Adrenal gland (tissue), 12 donors: ENCODE measurements around the gene SMAD7. TPM values are rescaled to one million over a fixed set of nuclear protein-coding genes. Genes with fewer than 3 reads are reported as not detected.
"Not testable (repeated sequence)": the region's sequence is repeated elsewhere in the genome, so short reads cannot be mapped to it uniquely, and the experiment has no call there.

ENCODE experiments used
- DNase-seq, 7 donors: peaks; one replicate each; pipeline ENCODE4 v3.0.0-alpha.2; 2019 to 2020
- H3K27ac ChIP-seq, 5 donors: fragments of 200-600 bp; sonication (generic) in 4 of 5; 1 replicate in 3 of 5; 2 replicates in 2 of 5; pipeline versions ENCODE4 v1.5.1 to v1.8.0; 2016 to 2020; ENCODE audit warnings: mild to moderate bottlenecking in 1 of 5
- H3K27me3 ChIP-seq: fragments of 200-600 bp; 2 replicates; pipeline ENCODE4 v1.8.0; 2021
- H3K36me3 ChIP-seq, 2 donors: fragments of 200-600 bp; replicated peaks in 1 of 2; 1 replicate in 1 of 2; 2 replicates in 1 of 2; pipeline versions ENCODE4 v1.5.1 to v1.8.0; 2018 to 2022
- H3K4me1 ChIP-seq, 2 donors: fragments of 200-600 bp; replicated peaks in 1 of 2; 1 replicate in 1 of 2; 2 replicates in 1 of 2; pipeline versions ENCODE4 v1.5.1 to v1.8.0; 2018 to 2021
- H3K4me3 ChIP-seq, 4 donors: fragments of 200-600 bp; sonication (generic) in 3 of 4; one replicate each; pipeline ENCODE4 v1.5.1; 2016 to 2018
- H3K9me3 ChIP-seq, 3 donors: fragments of 200-600 bp; sonication (generic) in 1 of 3; replicated peaks in 1 of 3; 1 replicate in 2 of 3; 2 replicates in 1 of 3; pipeline versions ENCODE4 v1.5.1 to v1.8.0; 2016 to 2021
- POLR2A ChIP-seq, 2 donors: fragments of 450-650 bp; IDR thresholded peaks; one replicate each; pipeline ENCODE4 v1.6.1; 2017; ENCODE audit warnings: antibody characterized with exemption in 2 of 2, mild to moderate bottlenecking in 2 of 2, moderate library complexity in 1 of 2
- WGBS, 4 donors: extraction: QIAGEN DNeasy Blood & Tissue Kit in 2 of 4; methylation state at CpG; one replicate each; pipeline versions ENCODE4 v1.1.5 to v1.1.7; 2013 to 2017; 5-methylcytosine and 5-hydroxymethylcytosine counted together
- intact Hi-C, 2 donors: fragments of 100-400 bp; cut with DNase I; formaldehyde crosslinking; loops; one replicate each; pipeline versions ENCODE4 v1.14.1 to v1.15.0; 2022 to 2023
- polyA plus RNA-seq, 3 donors: library from polyadenylated mRNA; stranded (reverse); fragments of 200-250 nt in 2 of 3; fragments of 350-450 nt in 1 of 3; fragmentation: Illumina TruSeq in 1 of 3; extraction: RNeasy Lipid Tissue Mini Kit (QIAGEN cat#74804) in 1 of 3; gene quantifications; one replicate each; pipeline ENCODE4 v1.2.3, GENCODE V29; 2013 to 2014
- total RNA-seq, 9 donors: library from RNA; depleted of rRNA in 4 of 9; stranded (reverse); fragments of >200 nt in 4 of 9; fragments of 120-200 nt in 1 of 9; fragmentation: NEBNext Ultra II Directional in 1 of 9; extraction: Animal tissue kit (Norgen Biotek cat#: 25700) in 1 of 9; gene quantifications; one replicate each; pipeline versions ENCODE4 v1.1.0 to v1.2.4, GENCODE V29; 2013 to 2023
- TF ChIP-seq, protein P1 (sequence below), 6 experiments: fragments of 450-650 bp in 4 of 6; fragments of 200-600 bp in 2 of 6; sonication (generic) in 1 of 6; IDR thresholded peaks; 1 replicate in 5 of 6; 2 replicates in 1 of 6; pipeline versions ENCODE4 v1.5.1 to v1.8.0; 2016 to 2021; ENCODE audit warnings: antibody characterized with exemption in 6 of 6, mild to moderate bottlenecking in 2 of 6, moderate library complexity in 1 of 6
- donor health status: healthy with polysubstance abuse.
- donor health status: Bipolar disorder and iron deficiency.
- donor health status: DM: yes; HTN: yes; CAD: no.
- donor health status: DM: no; HTN: no; CAD: no.
- donor health status: DM: no; HTN: no; CAD: no.
- donor health status: DM: yes; HTN: yes; CAD: no.

The SMAD7 gene
- total and polyA plus RNA-seq, 12 donors: 6.1 to 68.3 (median 16.8) TPM

DNA sequence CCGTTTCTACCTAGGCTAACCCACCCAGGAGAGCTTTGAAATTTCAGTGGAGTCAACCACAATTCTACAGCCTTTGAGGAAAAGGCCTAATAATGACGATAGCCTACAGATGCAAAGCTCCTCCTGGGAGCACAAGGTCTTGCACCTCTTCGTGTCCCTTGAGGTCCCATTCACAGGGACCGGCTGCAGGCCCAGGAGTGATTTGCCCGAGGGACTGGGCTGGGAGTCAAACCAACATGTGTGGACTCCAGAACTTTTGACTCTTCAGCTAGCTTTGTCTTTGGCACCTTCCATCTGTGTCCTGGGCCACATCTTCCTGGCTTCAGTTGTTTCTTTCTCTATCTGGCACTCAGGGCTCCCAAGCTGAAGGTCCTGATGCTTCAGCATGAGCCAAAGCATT, 76.5 kb downstream of the SMAD7 start:
- Histone ChIP-seq H3K4me3 (no peak overlapping the region), H3K27me3 (no peaks in the 10 kb centered on the region), H3K4me1 (peaks cover 17 to 22% of the 10 kb centered on the region in 2 donors), H3K36me3 (no peaks in the 10 kb centered on the region), H3K27ac (peak overlapping the region in 2 of 5 donors; percentile 36 to 76), H3K9me3 (no peaks in the 10 kb centered on the region)
- intact Hi-C loops: no loop called here
- 84 to 94% (median 92%) methylated on average over 5 of the region's 5 CpGs for WGBS, 4 donors
- no peak for DNase-seq
- no peak for TF ChIP-seq POLR2A (IDR thresholded peaks at IDR 0.05)
- TF ChIP-seq, protein P1, sequence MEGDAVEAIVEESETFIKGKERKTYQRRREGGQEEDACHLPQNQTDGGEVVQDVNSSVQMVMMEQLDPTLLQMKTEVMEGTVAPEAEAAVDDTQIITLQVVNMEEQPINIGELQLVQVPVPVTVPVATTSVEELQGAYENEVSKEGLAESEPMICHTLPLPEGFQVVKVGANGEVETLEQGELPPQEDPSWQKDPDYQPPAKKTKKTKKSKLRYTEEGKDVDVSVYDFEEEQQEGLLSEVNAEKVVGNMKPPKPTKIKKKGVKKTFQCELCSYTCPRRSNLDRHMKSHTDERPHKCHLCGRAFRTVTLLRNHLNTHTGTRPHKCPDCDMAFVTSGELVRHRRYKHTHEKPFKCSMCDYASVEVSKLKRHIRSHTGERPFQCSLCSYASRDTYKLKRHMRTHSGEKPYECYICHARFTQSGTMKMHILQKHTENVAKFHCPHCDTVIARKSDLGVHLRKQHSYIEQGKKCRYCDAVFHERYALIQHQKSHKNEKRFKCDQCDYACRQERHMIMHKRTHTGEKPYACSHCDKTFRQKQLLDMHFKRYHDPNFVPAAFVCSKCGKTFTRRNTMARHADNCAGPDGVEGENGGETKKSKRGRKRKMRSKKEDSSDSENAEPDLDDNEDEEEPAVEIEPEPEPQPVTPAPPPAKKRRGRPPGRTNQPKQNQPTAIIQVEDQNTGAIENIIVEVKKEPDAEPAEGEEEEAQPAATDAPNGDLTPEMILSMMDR (IDR thresholded peaks at IDR 0.05): no peak

DNA sequence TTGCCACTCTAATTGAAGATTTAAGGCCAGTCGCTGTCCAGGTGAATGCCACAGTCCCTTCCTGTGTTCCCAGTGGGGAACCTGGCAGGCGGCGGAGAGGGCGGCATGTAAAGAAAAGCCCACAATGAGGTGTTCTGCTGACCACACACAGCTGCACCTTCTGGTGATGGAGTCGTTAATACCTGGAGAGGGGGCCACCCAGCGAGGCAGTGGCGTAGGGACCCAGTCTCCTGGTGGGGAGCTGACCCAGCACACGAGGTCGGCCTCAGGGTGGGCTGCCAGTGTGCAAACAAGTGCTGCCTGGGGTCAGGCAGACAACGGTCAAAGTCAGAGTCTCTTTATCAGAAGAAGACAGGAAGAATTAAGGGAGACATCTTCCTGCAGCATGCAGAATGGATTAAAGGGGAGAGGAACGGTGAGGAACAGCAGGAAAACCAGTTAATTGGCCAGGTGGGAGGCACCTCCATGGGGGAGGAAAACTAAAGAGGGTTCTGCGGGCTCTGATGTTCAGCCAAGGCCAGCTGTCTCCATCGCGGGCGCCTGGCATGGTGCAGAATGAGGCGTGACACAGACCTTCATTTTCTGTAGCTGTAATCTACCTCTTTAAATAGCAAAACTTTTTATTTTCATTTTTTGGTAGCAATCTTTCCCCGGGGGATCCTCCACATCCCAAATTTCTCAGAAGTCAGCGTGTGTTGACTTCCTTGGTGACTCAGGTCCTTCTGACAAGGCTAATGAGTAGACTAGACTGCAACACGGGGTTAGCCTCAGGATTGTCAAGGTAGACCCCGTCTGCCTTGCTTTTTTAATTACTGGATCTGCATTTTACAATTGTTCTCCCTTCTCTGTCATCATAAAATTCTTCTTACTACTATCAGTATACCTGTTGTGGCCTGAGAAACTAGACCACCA, 78.3 kb downstream of the SMAD7 start:
- intact Hi-C loops: no loop called here
- Histone ChIP-seq H3K9me3 (no peaks in the 10 kb centered on the region), H3K4me3 (no peak overlapping the region), H3K27ac (peak overlapping the region; percentile 19 to 89 (median 76)), H3K27me3 (no peaks in the 10 kb centered on the region), H3K4me1 (peaks cover 15 to 17% of the 10 kb centered on the region in 2 donors), H3K36me3 (no peaks in the 10 kb centered on the region)
- DNase-seq: peak in 1 of 7 donors; percentile 45
- TF ChIP-seq, protein P1 (IDR thresholded peaks at IDR 0.05): no peak
- TF ChIP-seq POLR2A (IDR thresholded peaks at IDR 0.05): no peak
- 63 to 73% (median 66%) methylated on average over 19 to 20 of the region's 20 CpGs for WGBS, 4 donors

DNA sequence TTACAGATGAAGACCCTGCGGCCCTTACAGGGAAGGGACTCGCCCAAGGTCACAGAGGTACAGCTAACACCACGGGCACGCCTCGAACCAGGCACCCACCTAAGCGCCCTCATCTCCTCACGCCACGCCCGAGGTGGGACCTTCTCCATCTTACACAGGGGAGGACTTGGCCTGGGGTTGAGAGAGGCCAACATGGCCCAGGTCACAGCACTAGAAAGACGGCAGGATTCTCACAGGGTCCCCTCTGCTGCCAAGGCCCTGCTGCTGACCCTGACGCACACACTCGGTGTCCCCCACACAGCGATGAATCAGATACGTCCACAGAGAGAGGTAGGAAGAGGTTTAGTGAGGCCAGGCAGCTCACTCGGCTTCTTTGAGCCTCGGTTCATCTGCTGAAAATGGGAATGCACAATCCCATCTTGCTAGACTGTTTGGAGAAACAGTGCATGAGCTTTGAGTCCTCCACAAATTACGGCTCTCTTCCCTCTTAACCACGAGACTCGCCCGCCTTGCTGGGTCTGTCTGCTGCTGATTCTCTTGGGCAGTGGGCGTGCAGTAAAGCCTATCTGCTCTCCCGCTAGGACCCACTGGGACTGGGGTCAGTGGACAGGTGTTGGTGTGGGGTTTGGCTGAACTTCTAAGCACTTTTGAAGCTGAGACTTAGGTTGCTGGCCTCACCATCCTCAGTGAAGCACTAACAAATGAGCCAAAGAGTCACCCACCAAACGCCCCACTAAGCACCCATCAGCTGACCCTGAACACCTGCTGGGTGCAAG, 79.2 kb downstream of the SMAD7 start:
- TF ChIP-seq, protein P1 (IDR thresholded peaks at IDR 0.05): no peak
- no peak for TF ChIP-seq POLR2A (IDR thresholded peaks at IDR 0.05)
- Histone ChIP-seq H3K27me3 (no peaks in the 10 kb centered on the region), H3K27ac (no peak overlapping the region), H3K4me1 (peaks cover 15 to 17% of the 10 kb centered on the region in 2 donors), H3K4me3 (no peak overlapping the region), H3K9me3 (no peaks in the 10 kb centered on the region), H3K36me3 (no peaks in the 10 kb centered on the region)
- intact Hi-C loops: no loop called here
- DNase-seq: no peak
- WGBS, 4 donors: 89 to 93% (median 92%) methylated on average over 16 to 23 of the region's 23 CpGs

DNA sequence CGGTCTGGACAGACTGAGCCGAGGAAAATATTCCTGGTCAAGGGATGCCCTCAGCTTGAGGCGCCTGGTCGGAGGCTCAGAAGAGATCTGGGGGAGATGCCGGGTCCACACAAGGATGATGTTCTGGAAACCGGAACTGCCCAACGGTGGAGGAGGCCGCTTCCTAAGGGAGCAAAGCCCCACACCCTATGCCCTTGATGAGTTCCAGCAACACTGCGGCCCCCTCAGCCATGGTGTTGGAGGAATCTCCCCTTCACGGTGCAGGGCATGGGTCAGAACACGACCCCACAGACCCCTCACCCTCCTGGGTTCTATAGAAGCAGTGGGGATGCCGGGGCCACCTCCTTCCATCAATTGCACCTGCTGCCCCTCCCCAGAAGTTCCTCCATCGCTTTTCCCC, 79.8 kb downstream of the SMAD7 start:
- H3K27me3 ChIP-seq, H3K36me3 ChIP-seq, DNase-seq, H3K27ac ChIP-seq, intact Hi-C loops, H3K9me3 ChIP-seq, H3K4me3 ChIP-seq: not testable (repeated sequence)
- 87 to 100% (median 92%) methylated on average over 4 to 13 of the region's 13 CpGs for WGBS, 4 donors
- peaks cover 15 to 17% of the 10 kb centered on the region in 2 donors for H3K4me1 ChIP-seq
